Right lobe of liver (tissue), 4 donors: Measurements from ENCODE around the gene IL36G.

Source experiments
- POLR2A ChIP-seq: fragments of 450-650 bp; IDR thresholded peaks from one replicate; pipeline ENCODE4 v1.6.1; 2017; ENCODE audit warnings: antibody characterized with exemption, mild to moderate bottlenecking
- TF ChIP-seq, protein P1 (sequence below), 4 donors: fragments of 200-600 bp in 3 of 4; fragments of 450-650 bp in 1 of 4; IDR thresholded peaks; one replicate each; pipeline versions ENCODE4 v1.5.1 to v1.8.0; 2016 to 2022; ENCODE audit warnings: antibody characterized with exemption in 4 of 4, mild to moderate bottlenecking in 2 of 4
- donor health status: DM: no; HTN: no; CAD: no.
- donor health status: DM: no; HTN: no; CAD: no.
- donor health status: DM: no; HTN: yes; CAD: no.

DNA sequence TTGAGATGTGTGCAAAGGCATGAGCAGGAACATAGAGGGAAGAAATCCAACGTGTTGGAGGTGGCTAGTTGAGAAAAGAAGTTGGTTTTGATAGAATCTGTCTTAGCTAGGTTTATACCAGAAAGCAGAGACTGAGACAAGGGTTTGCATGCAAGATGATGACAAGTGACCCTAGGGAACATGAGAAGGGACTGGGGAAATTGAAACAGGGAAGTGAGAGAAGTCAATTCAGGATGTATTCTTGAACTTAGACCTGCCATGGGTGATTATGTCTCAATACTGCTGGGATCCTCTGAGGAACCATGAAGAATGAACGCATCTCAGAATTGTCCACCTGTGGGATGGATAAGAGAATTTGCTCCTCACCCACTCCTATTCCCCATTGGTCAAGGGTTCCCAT is 47.9 kb downstream of the IL36G start:
- no peak for TF ChIP-seq POLR2A
- TF ChIP-seq, protein P1, sequence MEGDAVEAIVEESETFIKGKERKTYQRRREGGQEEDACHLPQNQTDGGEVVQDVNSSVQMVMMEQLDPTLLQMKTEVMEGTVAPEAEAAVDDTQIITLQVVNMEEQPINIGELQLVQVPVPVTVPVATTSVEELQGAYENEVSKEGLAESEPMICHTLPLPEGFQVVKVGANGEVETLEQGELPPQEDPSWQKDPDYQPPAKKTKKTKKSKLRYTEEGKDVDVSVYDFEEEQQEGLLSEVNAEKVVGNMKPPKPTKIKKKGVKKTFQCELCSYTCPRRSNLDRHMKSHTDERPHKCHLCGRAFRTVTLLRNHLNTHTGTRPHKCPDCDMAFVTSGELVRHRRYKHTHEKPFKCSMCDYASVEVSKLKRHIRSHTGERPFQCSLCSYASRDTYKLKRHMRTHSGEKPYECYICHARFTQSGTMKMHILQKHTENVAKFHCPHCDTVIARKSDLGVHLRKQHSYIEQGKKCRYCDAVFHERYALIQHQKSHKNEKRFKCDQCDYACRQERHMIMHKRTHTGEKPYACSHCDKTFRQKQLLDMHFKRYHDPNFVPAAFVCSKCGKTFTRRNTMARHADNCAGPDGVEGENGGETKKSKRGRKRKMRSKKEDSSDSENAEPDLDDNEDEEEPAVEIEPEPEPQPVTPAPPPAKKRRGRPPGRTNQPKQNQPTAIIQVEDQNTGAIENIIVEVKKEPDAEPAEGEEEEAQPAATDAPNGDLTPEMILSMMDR (IDR thresholded peaks at IDR 0.05): no peak
